NOMO-1 (cell line): Measurements from ENCODE around the gene CRY2.

Experiments used
- DNase-seq, 2 experiments: peaks; one replicate each; lab custom pipeline; 2025; ENCODE audit not compliant: unreplicated experiment in 2 of 2; lab: John Stamatoyannopoulos, UW

The CRY2 gene

DNA sequence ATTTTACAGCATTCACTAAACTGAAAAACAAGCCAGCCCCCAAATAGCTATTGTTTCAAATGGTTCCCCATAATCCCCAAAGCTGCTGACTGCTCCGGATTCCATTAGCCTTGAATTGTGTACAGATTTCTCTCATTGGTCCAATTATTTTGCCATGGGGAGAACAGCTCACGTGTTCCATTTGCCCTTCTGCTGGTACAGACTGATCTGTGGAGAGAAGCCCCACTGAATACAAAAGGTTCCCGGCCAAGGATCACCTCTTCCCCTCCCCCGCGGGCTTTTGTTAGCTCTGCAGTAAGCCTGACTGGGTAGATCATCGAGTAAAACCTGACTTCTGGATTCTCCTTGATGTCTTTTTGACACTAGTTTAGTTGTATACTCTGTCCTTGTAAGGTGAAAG lies 29.1 kb downstream of the CRY2 start:
- DNase-seq = no peak

DNA sequence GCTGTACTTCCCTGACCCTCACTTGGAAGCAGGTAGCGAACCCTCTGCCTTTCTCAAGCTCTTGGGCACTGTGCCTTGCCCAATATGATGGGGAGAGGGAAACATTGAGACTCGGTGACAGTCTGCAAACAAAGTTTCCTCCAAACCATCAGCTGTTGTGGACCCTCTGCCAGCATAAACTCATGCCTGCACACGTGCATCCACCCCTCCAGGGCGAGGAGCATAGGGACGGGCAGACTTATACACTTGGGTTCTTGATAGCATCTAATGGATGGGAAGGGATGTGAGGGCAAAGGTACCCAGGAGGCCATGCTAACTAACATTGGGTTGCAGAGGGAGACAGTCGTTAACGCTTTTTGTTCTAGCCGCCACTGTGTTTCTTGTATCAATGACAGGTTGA lies 29.9 kb downstream of the CRY2 start:
- no peak for DNase-seq

DNA sequence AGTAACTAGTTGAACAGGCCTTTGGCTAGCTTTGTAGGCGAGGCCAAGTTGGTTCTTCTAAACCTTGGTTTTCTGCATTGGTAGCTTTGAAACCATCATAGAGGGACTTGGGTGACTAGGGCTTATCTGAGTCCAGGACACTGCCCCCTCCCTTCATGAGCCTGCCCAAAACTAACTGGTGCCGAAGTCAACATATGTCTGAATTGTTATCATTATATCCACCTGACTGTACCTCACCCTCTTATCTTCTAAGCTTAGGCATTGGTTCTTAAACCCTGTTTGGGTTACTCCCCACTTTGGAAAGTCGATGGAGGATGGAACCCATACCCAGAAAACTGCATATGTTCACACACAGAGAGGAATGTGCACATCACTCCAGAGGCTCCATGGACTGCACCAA lies 30.6 kb downstream of the CRY2 start:
- DNase-seq = no peak

DNA sequence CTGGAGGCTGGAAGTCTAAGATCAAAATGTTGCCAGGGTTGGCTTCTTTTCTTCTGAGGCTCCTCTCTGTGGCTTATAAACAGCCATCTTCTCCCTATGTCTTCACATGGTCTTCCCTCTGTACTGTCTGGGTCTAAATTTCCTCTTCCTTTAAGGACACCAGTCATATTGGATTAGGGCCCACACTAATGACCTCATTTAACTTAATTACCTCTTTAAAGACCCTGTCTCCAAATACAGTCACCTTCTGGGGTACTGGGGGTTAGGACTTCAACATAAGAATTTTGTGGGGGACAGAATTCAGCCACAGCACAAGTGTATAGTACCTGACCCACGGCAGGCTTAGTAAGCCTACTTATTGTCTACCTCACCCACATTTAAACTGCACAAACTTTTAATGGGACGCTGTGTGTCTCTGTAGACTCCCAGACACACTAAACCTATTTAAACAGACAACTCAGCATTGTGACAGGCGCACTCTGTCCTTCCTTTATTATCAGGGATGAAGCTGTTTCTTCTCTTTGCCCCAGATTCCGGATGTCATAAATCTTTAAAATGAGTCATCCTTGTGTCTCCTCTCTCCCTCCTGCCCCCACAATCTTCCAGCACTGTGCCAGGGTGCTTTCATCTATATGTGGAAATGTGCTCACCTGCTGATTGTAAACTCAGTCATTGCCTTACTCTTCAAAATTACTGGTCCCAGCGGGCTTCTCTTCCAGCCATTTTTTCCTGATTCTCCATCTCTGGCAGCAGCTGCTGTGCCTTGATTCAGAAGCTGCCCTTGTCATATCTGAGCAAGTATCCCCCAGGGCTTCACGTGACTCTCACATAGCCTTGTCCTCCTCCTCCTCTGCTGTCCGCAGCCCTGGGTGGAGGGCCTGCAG lies 32.8 kb downstream of the CRY2 start:
- DNase-seq = peak; percentile 61 to 73

DNA sequence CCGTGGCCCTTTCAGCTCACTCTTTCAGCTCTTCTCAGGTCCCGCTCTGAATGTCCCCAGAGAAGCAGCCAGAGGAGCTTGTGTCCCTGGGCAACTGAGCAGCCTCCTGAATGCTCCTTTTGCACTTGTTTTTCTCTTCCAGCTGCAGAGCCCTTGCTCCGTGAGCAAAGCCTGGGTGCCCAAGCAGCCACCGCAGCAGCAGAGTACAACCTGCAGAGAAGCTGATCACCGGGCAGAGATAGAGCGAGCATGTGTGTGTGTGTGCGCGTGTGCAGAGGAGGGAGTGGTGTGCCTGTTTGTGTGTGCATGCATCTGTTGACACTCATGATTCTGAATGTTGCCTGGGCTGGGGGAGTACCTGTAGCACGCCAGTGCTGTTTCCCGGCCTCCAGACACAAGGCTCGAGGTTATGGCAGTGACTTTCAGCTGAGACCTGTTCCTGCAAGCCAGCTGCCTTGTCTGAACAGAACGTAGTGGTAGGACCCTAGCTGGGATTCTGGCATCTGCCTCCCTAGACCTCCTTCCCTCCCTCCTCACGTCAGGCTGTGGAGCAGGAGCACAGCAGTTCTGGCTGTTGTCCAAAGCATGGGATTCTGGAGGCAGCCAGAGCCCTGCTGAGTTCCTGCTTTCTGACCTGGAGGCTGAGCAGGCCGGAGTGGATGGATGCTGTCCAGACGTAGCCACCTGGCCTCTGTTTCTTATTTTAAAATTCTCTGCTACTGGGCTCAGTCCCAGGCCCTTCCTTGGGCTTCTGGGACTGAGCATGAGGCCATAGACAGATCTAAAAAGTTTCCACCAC lies 33.7 kb downstream of the CRY2 start:
- no peak for DNase-seq

DNA sequence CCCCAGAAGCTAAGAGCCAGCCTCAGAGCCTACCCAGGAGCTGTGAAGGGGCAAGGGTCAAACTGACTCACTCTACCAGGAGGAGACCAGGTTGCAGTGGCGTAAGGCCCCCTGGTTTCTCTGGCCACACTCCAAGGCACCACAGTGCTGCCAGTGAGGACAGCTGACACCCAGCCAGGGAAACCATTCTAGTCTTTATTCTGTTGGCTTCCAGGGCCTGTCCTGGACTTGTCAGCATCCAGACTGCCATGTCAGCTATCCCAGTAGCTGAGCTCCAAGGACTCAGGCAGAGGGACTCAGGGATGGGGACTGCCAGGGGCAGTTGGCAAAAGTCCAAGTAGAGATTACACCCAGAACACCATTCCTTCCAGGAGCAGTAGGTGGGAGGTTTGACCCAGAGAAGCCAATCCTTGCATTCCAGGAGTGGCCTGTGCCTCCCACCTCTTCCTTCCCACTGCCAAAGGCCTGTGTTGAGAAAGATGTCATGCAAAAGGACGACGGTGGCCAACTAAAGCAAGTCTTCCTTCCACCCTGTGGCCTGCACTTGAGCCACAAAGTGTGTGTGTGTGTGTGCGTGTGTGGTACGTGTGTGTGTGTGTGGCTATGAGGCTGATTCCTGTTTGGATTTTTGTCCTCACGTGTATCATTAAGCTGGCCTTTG lies 34.6 kb downstream of the CRY2 start:
- DNase-seq = no peak

DNA sequence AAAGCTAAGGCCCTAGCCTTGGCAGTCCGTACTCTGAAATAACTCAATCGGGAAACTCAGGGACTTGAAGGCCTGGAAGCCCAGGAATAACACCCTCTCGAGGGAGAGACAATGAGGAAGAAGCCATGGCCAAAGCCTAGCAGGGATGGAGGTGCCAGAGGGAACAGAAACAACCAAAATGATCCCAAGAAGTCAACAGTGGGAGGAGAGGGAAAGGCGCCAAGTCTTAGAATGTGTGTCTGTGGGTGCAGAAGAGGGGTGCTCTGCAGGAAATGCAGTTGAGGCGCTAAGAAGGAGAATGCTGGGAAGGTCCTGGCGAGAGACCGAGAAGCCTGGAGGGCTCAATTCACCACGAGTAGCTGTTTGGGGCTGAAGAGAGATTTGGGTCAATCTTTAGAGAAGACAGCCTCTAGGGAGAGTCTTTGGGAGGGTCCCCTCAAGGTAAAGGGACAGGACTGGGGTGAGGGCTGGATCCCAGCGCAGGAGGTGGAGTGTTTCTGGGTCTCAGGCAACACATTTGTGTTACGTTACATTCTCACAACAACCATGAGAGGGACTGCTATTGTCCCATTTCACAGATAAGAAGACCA lies 37.4 kb downstream of the CRY2 start:
- no peak for DNase-seq

DNA sequence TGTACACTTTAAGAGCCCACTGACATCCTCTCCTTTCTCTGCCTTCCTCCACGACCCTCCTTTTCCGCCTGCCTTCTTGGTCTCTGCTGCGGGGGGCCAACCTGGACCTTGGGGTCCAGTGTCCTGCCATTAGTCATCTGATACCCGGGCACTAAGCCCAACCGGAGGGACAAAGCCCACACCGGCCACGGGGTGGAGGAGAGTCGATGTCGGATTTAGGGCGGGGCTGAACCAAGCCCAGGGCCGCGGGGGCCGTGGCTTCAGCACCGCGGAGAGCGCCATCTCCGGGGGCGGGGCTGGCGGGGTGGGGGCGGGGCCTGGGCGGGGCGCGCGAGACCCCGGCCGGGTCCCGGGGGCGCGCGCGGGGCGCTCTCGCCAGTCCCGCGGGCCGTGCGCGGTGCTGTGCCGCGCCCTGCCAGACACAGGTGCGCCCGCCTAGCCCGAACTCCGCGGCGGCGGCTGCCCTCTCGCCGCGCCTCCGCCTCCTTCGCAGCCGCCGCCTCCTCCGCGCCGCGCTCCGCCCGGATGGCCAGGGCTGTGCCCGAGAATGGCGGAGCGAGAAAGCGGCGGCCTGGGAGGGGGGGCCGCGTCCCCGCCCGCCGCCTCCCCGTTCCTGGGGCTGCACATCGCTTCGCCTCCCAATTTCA lies 38.1 kb downstream of the CRY2 start, which contains the start of gene MAPK8IP1:
Gene MAPK8IP1 (plus strand): TSS at position 378 of the 647 bp plus-strand sequence. CDS start 170 bp downstream, at position 548.
- DNase-seq = peak; percentile 34 to 49

DNA sequence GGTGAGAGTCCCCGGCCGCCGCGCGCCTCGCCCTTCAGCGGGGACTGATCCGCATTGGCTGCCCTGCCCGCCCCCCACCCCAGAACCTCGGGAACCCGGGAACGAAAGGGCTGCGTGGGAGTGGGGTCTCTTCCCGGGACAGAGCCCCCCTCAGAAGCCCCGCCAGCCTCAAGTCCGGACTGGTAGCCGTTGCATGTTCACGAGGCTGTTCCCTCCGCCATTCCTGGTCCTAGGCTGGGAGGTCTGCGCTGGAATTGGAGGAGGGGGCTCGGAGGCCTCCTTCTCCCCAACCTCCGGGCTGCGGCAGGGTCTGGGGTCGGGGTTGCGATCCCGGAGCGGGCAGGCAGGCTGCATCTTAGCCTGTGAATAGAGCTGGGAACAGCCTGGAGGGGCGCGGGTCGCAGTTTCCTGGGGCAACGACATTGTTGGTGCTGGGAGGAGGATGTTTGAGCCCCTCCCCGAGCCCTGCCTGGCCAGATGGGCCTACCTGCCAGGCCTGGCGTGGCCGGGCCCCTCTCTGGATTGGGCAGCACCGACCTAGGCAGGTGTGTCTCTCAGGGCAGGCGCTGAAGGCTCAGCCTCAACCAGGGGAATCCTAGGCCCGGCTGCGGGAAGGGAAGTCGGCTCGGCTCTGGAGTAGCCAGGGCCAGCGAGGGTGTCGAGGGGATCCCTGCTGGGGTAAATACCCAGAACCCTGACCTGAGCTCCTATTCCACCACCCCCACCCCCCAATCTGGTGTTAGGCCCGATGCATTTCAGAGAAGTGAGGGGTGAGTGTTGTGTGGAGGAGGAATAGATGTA lies 38.8 kb downstream of the CRY2 start:
- no peak for DNase-seq

DNA sequence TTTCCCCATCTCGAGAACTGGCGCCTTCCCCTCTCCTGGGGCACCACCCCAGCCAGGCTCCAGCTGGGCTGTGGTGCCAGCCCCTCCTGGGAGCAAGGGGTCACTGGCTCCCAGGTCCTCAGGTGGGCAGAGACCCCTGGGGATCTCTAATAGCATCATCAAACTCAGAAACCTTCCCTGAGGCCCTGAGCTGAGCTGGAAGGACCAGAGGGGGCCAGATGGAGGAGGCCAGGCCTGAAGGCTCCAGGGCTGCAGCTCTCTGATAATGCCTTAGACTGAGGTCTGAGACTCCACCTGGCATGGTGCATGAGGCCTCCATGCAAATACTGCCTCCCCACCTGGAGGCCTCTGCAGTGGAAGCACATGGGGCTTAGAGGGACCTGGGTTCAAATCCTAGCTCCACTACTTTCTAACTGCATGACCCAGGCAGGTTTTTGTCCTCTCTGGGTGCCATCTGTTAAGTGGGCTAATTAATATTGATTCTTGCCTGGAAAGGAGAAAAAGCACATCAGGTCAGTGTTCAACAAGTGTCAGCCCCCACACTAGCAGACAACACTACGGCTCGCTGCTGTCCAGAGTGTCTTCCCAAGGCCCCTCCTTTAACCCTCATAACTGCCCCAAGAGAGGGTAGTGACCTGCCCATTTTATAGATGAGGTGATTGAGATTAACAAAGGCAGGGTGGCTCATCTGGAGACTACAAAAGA lies 39.7 kb downstream of the CRY2 start:
- no peak for DNase-seq

DNA sequence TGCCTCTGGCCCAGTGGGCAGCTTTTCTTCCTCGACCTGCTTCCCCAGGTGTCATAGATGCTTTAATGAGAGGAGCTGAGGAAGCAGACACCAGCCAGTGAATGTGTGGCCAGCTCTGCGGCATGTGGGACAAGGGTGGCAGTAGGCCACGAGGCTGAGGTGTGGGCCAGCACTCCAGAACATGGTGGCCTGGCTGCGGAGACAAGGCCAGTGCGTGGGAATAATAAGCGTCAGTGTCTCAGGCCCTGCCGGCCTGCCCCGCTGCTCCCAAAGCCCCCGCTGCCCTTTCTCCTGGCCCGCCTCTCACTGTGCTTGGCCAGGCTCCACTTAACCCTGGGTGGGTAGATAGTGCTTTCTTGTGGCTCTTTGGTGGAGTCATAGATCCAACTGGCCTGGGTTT lies 40.3 kb downstream of the CRY2 start:
- DNase-seq = no peak

DNA sequence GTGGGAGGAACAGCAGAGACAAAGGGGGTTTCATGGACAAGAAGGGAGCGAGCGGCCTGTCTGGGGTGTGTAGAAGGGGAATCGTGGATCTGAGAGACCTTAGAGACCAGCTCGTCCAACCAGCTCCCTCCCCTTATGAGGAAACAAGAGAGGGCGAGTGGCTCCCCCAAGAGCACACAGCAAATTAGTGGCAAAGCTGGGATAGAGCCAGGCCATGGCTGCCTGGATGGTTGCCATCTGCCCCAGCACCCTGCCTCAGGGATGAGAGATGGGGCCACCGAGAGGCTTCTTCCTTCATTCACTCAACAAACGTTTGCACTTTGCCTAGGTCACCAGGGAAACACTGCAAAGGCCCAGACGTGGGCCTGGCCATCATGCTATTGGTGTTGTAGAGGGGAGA lies 42.3 kb downstream of the CRY2 start:
- DNase-seq = no peak

DNA sequence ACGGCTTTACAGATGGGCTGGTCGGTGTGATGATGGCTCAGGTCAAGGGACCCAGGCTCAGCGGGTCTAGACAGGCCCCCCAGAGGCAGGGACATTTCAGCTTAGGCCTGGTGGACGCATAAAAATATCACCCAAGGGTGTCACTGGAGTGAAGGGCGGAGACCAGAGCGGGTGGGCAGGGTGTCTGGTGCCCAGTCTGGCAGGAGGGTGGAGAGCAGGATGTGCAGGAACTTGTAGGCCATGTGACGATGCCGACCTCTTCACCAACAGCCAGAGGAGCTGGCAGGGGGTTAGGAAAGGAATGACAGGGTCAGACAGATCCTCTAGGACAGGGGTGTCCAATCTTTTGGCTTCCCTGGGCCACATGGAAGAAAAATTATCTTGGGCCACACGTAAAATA lies 42.7 kb downstream of the CRY2 start:
- no peak for DNase-seq

DNA sequence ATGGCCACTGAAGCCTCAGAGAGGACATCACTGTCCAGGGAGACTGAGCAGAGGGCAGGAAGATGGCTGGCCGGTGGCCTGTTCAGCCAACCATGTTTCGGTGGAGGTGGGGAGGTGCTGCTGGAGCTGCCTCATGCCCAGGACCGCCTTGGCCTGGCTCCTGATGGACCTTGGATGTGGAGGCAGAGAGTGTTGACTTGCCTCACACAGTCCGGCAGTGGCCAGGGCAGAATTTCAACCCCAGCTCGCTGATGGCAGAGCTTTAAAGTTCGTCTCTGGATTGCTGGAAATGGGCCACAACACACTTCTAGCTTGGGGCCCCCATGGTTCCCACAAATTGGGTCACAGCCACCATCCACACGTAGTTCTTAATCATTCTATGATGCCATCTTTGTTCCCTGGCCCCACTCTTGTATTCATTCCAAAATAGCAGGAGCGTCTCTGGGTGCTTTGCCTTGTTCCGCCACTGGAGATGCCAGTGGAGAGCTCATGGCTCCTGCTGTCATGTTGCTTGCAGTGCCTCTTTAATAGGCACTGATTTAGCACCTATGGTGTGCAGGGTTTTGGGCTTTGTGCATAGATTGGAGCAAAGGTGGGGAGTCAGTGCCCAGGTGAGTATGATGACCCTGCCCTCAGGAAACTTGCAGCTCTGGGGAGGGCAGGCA lies 43.7 kb downstream of the CRY2 start:
- no peak for DNase-seq

DNA sequence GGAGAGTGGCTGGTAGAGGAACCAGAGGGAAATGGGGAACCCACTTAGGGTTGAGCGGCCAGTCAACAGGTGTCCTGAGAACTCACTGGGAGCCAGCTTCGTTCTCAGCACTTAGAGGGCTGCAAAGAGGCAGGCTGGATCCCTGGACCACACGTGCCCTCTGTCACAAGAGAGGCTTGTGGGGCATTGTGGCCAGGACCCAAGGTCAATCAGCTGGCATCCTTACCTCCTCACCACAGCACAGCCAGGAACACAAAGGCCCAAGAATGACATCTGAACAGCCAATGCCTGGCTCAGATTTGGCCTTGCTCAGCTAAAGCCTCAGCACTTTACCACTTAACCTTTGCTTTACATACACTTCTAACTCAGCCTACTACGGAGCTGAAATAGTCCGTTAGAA lies 45.6 kb downstream of the CRY2 start:
- no peak for DNase-seq

DNA sequence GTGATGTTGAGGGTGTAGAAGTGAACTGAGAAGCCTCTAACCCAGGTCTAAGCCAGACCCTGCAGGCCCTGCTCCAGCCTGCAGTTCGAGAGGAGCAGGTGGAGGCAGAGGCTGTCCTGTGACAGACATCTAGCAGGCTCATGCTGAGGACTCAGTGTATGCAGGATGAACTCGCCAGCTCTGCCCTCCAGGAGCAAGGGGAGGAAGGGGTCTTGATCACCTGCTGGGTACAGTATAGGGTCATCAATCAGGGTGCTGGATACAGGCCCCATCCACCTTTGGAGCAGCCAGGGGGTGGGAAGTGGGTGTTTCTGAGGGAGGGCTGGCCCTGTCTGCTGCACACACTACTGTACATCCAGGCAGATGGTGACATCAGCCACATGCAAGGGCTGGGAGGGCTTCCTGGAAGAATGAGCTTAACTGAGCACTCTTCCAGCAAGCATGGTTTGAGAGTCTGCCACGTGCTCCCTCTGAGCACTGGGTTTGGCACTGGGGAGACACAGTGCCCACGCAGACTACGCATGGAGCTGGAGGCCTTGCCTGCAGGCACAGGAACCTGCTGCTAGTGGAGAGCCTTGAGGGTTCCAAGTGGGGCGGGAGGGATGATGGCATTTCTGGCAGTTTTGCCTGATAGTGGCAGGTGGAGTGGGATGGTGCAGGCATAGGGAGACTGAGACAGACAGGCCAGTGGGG lies 47.4 kb downstream of the CRY2 start:
- DNase-seq = no peak

DNA sequence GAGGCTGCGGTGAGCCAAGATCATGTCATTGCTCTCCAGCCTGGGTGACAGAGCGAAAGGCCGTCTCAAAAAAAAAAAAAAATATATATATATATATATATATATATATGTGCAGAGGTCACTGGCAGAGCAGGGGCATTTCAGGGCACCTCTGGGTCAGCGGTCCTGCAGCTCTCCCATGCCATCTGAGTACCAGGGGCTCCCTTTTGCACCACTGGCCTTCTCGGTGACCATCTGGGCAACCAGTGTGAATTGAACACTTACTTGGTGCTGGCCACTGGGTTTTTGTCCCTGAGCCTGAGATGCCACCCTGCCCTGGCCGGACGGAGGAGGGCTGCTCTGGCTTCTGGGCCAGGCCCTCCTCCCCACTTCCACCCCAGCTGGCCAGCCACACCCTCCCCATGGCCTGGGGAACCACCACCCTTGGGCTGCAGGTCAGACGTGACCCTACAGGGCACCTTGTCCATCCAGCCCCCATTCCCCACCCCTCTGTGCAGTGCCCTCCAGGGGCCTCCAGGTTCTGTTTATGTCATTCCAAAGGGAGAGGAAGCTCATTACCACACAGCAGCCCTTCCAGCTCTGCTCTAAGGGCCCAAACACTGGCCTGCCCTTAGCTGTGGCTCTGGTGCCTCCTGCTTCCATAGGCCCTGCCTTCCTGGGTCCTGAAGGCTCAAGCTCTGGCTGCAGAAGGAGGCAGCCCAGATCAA lies 48.4 kb downstream of the CRY2 start:
- no peak for DNase-seq
